Stimulated activated CD4-positive, alpha-beta T cell treated with anti-CD3 and anti-CD28 coated beads, Interleukin-4, amount 100 ng/mL, for 4 hours (primary cell): ENCODE data around the gene ACOT8.
"Not testable (repeated sequence)": the region's sequence is repeated elsewhere in the genome, so short reads cannot be mapped to it uniquely, and the experiment has no call there.

ENCODE experiments used
- DNase-seq, 2 experiments: peaks; one replicate each; pipeline ENCODE4 v3.0.0-alpha.2; 2020

Gene ACOT8

DNA sequence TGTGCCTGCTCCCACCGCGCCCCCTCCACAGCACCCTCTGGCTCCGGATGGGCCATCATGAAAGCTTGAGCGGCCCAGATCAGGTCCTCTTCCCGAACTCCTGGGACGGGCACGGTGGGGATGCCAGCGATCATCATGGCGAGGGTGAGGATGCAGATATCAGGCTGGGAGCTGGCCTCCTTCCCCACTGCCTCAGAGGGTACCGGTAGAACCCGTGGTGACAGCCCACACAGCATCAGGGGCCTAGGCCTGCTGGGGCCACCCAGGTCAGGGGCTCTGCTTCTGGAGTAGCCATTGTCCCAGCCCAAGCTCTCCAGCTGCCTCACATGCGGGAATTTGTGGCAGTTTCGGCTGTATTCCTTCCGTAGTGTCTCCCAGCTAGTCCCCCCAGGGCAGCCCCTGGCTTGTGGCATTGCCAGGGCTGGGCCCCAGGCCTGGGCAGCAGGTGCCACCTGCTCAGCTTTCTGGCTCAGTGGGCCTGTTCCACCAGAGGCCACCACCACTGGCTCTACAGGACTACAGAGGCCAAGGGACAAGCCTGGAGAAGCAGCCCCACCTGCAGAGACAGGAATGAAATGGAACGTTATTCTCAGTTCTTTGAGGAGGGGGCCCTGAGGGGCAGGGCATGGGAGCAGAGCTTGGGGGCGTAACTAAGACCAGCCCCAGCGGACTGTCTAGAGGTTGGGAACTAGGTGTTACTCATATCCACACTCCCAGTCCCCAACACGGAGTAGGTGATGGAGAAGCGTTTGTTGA lies 29.6 kb upstream of the ACOT8 start:
- no peak for DNase-seq

DNA sequence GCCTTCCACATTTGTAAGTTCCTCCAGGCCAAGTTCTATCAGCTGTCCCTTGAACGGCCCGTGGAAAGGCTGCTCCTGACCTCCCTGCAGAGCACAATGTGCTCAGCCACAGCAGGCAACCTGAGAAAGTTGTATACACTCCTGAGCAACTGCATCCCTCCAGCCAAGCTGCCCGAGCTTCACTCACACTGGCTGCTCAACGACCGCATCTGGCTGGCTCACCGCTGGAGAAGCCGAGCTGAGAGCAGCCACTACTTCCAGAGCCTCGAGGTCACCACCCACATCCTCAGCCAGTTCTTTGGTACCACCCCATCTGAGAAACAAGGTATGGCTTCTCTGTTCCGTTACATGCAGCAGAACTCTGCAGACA lies 25.9 kb upstream of the ACOT8 start:
- DNase-seq = no peak

DNA sequence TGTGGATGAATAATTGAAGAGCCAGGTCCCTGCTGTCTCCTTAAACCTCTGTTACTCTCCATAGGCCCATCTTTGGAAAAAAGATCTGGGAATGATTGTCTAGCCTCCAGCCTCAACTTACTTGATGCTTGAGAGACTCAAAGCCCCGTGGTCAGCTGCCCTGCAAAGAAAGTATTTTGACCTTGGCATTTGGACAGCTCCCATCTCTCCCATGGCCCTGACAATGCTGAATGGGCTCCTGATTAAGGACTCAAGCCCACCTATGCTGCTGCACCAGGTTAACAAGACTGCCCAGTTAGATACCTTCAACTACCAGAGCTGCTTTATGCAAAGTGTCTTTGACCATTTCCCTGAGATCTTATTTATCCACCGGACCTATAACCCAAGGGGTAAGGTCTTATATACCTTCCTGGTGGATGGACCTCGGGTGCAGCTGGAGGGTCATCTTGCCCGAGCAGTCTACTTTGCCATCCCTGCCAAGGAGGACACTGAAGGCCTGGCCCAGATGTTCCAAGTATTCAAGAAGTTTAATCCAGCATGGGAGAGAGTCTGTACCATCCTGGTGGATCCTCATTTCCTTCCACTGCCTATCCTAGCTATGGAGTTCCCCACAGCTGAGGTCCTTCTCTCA lies 25.4 kb upstream of the ACOT8 start:
- no peak for DNase-seq

GRCh38 chr20:45880988-45881788 lies 24.0 kb upstream of the ACOT8 start, which contains the start of gene ZSWIM1:
ZSWIM1 (plus strand) TSS chr20:45881227; CDS start chr20:45882593, 1,366 bp downstream.
- DNase-seq = peak; percentile 98

DNA sequence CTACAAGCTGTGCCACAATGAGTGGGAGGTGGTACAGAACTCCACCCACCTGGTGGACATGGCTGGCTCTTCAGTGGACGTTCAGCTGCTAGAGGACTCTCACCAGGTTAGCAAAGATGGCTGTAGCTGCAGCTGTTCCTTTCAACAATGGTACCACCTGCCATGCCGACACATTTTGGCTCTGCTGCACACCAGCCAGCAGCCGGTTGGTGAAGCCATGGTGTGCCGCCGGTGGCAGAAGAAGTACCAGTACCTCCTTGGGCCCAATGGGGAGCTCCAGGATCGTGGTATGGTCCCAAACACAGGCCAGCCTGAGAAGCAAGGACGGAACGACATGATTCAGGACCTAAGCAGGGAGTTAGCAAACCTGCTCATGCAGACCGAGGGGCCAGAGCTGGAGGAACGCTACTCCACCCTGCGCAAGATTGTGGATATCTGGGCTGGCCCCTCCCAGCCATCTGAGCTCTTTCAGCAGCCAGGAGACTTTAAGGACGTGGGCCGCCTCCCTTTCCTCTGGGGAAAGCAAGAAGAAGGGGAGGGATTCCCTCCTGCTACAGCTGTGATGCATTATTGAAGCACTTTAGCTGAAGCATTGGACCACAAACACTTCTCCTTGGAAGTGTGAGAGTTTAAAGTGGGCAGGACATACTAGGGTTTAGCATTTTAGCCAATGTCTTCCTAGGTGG lies 21.0 kb upstream of the ACOT8 start:
- DNase-seq = no peak

- no peak for DNase-seq
These were observed 17.4 kb upstream of the ACOT8 start for GRCh38 chr20:45874576-45874975.

DNA sequence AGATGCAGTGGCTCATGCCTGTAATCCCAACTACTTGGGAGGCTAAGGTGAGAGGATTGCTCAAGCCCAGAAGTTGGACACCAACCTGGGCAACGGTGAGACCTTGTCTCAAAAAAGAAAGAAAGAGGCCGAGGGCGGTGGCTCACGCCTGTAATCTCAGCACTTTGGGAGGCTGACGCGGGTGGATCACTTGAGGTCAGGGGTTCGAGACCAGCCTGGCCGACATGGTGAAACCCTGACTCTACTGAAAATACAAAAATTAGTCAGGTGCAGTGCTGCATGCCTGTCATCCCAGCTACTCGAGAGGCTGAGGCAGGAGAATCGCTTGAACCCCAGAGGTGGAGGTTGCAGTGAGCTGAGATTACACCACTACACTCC lies 16.9 kb upstream of the ACOT8 start:
- not testable (repeated sequence) for DNase-seq

GRCh38 chr20:45873409-45874103 lies 16.4 kb upstream of the ACOT8 start:
- no peak for DNase-seq

DNA sequence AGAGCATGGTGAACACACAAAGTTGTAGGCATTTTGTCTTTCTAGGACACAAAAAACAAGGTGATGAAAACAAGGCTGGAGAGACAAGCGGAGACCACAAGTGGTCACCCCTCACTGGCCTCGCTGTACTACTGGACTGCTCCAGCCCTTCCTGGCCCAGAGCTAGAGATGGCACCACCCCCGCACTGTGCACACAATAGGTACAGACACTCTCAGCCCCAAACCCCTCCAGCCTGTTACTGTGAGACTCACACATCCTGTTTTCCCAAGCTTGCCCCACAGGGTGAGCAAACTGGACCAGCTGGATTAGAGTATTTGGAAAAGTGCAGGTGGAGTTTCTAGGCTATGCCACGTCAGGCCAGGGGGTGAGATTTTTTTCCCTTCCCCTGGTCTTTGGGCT lies 15.4 kb upstream of the ACOT8 start:
- no peak for DNase-seq

GRCh38 chr20:45867819-45868176 lies 10.6 kb upstream of the ACOT8 start:
- no peak for DNase-seq

DNA sequence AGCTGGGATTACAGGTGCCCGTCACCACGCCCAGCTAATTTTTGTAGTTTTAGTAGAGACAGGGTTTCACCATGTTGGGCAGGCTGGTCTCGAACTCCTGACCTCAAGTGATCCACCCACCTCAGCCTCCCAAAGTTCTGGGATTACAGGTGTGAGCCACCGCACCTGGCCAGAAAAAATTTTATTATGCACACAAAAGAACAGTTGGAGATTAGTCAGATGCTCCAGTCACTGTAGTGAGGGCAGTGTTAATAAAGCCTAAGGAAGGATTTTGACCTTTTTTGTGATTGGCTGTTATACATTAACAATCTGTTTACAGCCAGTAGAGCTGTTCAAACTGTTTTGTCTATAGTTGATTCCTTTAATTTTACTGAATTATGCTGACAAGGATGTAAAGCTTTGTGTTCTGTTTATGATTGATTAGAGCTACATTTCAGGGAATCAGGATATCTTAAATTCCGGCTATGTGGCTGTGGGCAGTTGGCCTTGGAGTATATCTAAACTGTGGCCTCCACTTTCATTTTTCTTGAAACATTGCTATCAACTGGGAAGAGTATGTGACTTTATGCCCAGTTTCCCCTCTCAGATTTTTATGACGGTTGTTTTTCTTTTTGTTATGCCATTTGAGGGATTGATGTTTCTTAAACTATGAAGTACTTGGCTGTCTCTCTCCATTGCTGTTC lies 10.1 kb upstream of the ACOT8 start:
- no peak for DNase-seq

GRCh38 chr20:45866454-45866853 lies 9.3 kb upstream of the ACOT8 start:
- DNase-seq = no peak

DNA sequence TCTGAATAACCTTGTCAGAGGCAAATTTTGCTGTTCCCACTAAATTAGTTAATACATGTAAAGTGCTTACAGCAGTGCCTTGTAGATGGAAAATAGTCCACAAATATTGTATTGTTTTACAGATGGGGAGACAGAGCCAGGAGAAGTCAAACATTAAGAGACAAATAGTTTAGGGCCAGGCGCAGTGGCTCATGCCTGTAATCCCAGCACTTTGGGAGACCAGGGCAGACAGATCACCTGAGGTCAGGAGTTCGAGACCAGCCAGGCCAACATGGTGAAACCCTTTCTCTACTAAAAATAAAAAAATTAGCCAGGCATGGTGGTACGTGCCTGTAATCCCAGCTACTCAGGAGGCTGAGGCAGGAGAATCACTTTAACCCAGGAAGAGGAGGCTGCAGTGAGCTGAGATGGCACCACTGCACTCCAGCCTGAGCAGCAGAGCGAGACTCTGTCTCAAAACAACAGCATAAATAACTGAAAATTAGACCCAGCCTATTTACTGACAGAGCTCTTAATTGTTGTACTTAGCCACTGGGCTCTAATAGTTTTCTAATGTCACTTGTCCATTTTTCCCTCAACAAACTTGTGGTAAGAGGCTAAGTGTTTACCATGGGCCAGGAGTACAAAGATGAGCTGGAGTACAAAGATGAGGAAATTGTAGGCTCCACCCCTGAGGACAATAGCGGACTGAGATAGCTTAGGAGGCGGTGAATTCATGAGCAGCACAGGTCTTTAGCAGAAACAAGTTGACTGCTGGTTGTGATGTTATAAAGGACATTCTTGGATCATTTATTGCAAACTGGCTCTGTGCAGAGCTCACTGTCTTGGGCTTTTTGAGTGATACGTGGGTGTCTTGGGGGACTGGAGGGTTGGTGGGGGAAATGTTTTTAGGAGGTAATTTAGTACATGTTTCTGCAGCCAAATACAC lies 6.6 kb upstream of the ACOT8 start:
- DNase-seq = no peak

DNA sequence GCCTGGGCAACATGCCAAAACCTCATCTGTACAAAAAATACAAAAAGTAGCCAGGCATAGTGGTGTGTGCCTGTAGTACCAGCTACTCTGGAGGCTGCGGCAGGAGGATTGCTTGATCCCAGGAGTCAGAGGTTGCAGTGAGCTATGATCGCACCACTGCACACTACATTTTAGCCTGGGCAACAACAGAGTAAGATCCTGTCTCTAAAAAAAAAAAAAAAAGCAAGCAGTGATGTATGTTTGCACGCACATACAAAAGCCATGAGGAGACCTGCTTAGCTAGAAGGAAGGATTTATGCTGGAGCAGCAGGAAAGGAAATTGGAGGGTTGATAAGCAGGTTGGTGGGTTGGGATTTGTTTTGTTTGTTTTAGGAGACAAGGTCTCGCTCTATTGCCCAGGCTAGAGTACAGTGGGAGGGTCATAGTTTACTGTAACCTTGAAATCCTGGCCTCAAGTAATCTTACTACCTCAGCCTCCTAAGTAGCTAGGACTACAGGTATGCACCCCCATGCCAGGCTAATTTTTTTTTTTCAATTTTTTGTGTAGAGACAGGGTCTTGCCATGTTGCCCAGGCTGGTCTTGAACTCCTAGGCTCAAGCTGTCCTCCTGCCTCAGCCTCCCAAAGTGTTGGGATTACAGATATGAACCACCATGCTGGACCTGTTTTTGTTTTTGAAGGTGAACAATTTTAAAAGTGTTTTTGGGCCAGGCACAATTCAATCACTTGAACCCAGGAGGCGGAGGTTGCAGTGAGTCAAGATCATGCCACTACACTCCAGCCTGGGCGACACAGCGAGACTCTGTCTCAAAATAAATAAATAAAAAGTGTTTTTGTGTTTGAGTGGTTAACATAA lies 4.3 kb upstream of the ACOT8 start:
- no peak for DNase-seq

DNA sequence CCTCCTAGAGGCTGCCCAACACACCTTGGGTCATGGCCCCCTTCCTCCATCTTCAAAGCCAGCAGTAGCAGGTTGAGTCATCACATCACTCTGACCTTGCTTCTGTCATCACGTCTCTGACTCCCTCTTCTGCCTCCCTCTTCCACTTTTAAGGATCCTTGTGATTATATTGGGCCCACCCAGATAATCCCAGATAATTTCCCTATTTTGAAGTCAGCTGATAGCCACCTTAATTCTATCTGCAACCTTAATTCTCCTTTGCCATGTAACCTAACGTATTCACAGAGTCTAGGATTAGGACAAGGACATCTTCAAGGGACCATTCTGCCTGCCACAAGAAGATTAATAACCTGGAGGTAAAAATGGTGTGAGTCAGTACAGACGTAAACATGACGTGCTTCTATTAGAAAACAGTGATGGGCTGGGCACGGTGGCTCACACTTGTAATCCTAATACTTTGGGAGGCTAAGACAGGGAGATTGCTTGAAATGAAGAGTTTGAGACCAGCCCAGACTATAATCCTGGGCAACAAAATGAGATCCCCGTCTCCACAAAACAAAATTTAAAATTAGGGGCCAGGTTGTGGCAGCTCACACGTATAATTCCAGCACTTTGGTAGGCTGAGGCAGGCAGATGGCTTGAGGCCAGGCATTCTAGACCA lies 3.5 kb upstream of the ACOT8 start:
- DNase-seq = no peak

DNA sequence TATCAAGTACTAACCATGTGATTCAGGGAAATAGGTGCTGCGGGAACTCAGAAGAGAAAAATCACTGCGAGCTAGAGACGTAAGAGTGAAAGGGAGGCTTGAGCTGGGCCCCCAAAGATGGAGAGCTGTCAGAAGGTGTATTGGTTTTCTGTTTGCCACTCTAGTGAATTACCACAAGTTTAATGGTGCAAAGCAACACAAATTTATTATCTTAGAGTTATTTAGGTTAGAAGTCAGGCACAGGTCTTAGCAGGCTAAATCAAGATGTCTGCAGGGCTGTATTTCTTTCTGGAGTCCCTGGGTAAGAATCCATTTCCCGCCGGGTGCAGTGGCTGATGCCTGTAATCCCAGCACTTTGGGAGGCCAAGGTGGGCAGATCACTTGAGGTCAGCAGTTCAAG lies 2.7 kb upstream of the ACOT8 start:
- no peak for DNase-seq

DNA sequence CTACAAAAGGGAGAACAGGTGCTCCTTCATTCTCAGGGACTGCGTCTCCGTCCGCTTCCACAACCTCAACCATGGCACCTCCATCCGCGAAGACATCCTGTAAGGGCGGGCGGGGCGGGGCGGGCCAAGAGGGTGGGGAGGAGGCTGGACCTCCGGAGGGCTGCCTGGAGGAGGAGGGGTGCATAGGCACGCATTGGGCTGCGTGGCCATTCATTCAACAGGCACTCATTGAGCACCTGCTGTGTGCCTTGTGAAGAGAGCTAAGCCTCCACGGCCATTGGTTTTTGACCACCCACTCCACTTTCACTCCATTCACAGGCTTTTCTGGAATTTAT lies 657 bp upstream of the ACOT8 start:
- no peak for DNase-seq

- no peak for DNase-seq
These were observed 3.7 kb downstream of the ACOT8 start for GRCh38 chr20:45853484-45853883.

DNA sequence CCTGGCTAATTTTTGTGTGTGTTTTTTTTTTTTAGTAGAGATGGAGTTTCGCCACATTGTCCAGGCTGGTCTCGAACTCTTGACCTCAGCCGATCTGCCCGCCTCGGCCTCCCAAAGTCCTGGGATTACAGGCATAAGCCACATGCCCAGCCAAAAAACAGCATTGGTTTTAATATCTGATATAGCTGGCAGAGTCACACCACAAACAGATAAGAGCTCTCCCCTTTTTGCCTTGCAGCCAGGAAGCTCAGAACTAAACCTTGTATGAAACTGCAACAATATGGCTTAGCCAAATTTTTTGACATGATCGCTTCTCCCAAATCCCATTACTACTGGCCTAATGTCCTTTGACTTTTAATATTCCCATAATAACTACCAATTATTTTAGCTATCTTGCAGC lies 4.9 kb downstream of the ACOT8 start:
- DNase-seq = no peak

DNA sequence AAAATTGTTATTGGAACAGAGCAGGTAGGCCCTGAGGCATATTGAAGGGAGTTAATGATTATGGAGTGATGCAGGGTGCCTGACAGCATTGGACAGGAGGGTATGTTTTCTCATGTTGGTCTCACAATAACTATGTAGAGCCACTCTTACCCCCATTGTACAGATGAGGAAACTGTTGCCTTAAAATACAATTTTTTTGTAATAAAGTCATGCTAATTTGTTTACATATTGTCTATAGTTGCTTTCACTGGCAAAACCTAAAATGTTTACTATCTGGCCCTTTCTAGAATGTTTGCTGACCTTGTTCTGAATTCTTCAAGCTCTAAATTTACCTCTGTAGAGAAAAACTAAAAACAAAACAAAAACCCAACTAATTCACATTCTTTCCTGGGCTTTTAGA lies 5.7 kb downstream of the ACOT8 start:
- no peak for DNase-seq
